Transverse colon (tissue), 4 donors: ENCODE results near the gene TMEM201. TPM values are rescaled to one million over a fixed set of nuclear protein-coding genes. Genes with fewer than 3 reads are reported as not detected.

ENCODE experiments used
- DNase-seq: peaks from one replicate; pipeline ENCODE4 v3.0.0-alpha.2; 2019
- H3K27ac ChIP-seq, 4 donors: fragments of 200-600 bp; sonication (generic); 2 replicates each; pipeline ENCODE4 v1.5.1; 2016 to 2018; ENCODE audit warnings: inconsistent platforms in 4 of 4
- H3K27me3 ChIP-seq: fragments of 200-600 bp; sonication (generic); 2 replicates; pipeline ENCODE4 v1.5.1; 2017; ENCODE audit warnings: inconsistent platforms
- H3K36me3 ChIP-seq, 4 donors: fragments of 200-600 bp; sonication (generic); 2 replicates each; pipeline ENCODE4 v1.5.1; 2017 to 2019; ENCODE audit warnings: inconsistent platforms in 4 of 4
- H3K4me1 ChIP-seq, 4 donors: fragments of 200-600 bp; sonication (generic); 2 replicates each; pipeline ENCODE4 v1.5.1; 2017 to 2020; ENCODE audit warnings: inconsistent platforms in 4 of 4
- H3K4me3 ChIP-seq, 4 donors: fragments of 200-600 bp; sonication (generic); 1 replicate in 1 of 4; 2 replicates in 3 of 4; pipeline versions ENCODE4 v1.5.1 to v1.6.1; 2017 to 2019; ENCODE audit warnings: inconsistent platforms in 4 of 4
- H3K9me3 ChIP-seq, 2 donors: fragments of 200-600 bp; sonication (generic); 2 replicates each; pipeline ENCODE4 v1.5.1; 2017 to 2019; ENCODE audit warnings: inconsistent platforms in 2 of 2
- CTCF ChIP-seq, 5 experiments: fragments of 200-600 bp in 3 of 5; fragments of 450-650 bp in 2 of 5; sonication (generic) in 3 of 5; IDR thresholded peaks; 1 replicate in 2 of 5; 2 replicates in 3 of 5; pipeline ENCODE4 v1.5.1; 2016 to 2017; ENCODE audit warnings: antibody characterized with exemption in 5 of 5, inconsistent platforms in 3 of 5, mild to moderate bottlenecking in 2 of 5, moderate library complexity in 1 of 5
- EP300 ChIP-seq: sonication (generic); formaldehyde crosslinking; IDR thresholded peaks from one replicate; pipeline ENCODE4 v1.6.1; 2017; ENCODE audit warnings: antibody characterized with exemption, low read depth
- POLR2A ChIP-seq: fragments of 450-650 bp; IDR thresholded peaks from one replicate; pipeline ENCODE4 v1.6.1; 2016; ENCODE audit warnings: antibody characterized with exemption, mild to moderate bottlenecking, moderate library complexity
- POLR2AphosphoS5 ChIP-seq, 3 donors: sonication (generic); formaldehyde crosslinking; IDR thresholded peaks; one replicate each; pipeline ENCODE4 v1.6.1; 2016; ENCODE audit warnings: antibody characterized with exemption in 3 of 3
- WGBS, 2 donors: methylation state at CpG; one replicate each; pipeline ENCODE4 v1.1.5; 2018; ENCODE audit warnings: low coverage in 1 of 2; 5-methylcytosine and 5-hydroxymethylcytosine counted together
- in situ Hi-C, 4 donors: fragments of 200-750 bp; cut with MboI; loops; one replicate each; pipeline versions ENCODE4 v1.15.0 to v1.15.1; 2017; ENCODE audit warnings: low sequenced_read_pairs in 3 of 4, low pct_ligation_motif_present in 1 of 4, low pct_unique_long_range_greater_than_20kb in 1 of 4
- intact Hi-C: fragments of 100-400 bp; cut with DNase I; formaldehyde crosslinking; loops from one replicate; pipeline ENCODE4 v1.15.1; 2023; ENCODE audit warnings: low total_unique reads
- total RNA-seq, 4 donors: library from RNA; depleted of rRNA; stranded (reverse); fragments of >200 nt; gene quantifications; one replicate each; pipeline ENCODE4 v1.1.0, GENCODE V29; 2016

Gene TMEM201
- total RNA-seq, 4 donors from 2014 or later = 2.6 to 19.7 (median 6.0) TPM

- H3K36me3 ChIP-seq = peaks cover 0 to 14% (median 0%) of the 10 kb centered on the region in 4 donors
Measured at GRCh38 chr1:9601942-9602793, 13.5 kb downstream of the TMEM201 start.

GRCh38 chr1:9602794-9603167 is 14.1 kb downstream of the TMEM201 start:
- Histone ChIP-seq H3K27me3 (no peaks in the 10 kb centered on the region), H3K4me3 (no peak overlapping the region), H3K9me3 (no peaks in the 10 kb centered on the region), H3K36me3 (peaks cover 0 to 14% (median 0%) of the 10 kb centered on the region in 4 donors), H3K4me1 (no peaks in the 10 kb centered on the region), H3K27ac (no peak overlapping the region)
- TF ChIP-seq CTCF (IDR thresholded peaks at IDR 0.05) (no peak), POLR2A (no peak), EP300 (no peak), POLR2AphosphoS5 (IDR thresholded peaks at IDR 0.05) (no peak)
- WGBS, 2 donors = 92% methylated on average over 8 of the region's 9 CpGs; no CpG with 5 or more reads in 1 of the 2 donors
- intact Hi-C loops = no loop called here
- in situ Hi-C loops = no loop called here
- no peak for DNase-seq

More at GRCh38 chr1:9601942-9602793, 13.5 kb downstream of the TMEM201 start:
- intact Hi-C loops (no loop called here), in situ Hi-C loops (no loop called here)
- Histone ChIP-seq H3K27ac (no peak overlapping the region), H3K4me1 (no peaks in the 10 kb centered on the region), H3K9me3 (no peaks in the 10 kb centered on the region), H3K27me3 (no peaks in the 10 kb centered on the region), H3K4me3 (no peak overlapping the region)
- TF ChIP-seq POLR2AphosphoS5 (IDR thresholded peaks at IDR 0.05) = no peak
- no peak for TF ChIP-seq EP300
- TF ChIP-seq CTCF (IDR thresholded peaks at IDR 0.05) = no peak
- DNase-seq = no peak
- 93% methylated on average over 23 of the region's 26 CpGs; no CpG with 5 or more reads in 1 of the 2 donors for WGBS, 2 donors

GRCh38 chr1:9603307-9603706 is 14.6 kb downstream of the TMEM201 start:
- Histone ChIP-seq H3K4me3 (no peak overlapping the region), H3K4me1 (no peaks in the 10 kb centered on the region), H3K27me3 (no peaks in the 10 kb centered on the region), H3K27ac (no peak overlapping the region), H3K9me3 (no peaks in the 10 kb centered on the region), H3K36me3 (peaks cover 0 to 14% (median 0%) of the 10 kb centered on the region in 4 donors)
- 95% methylated on average over 4 of the region's 14 CpGs; no CpG with 5 or more reads in 1 of the 2 donors for WGBS, 2 donors
- intact Hi-C loops = no loop called here
- TF ChIP-seq CTCF (IDR thresholded peaks at IDR 0.05) (no peak), EP300 (no peak), POLR2A (no peak), POLR2AphosphoS5 (IDR thresholded peaks at IDR 0.05) (no peak)
- no peak for DNase-seq
- in situ Hi-C loops = no loop called here

- no peak for DNase-seq
- H3K4me1 ChIP-seq = no peaks in the 10 kb centered on the region
- H3K27me3 ChIP-seq = no peaks in the 10 kb centered on the region
- in situ Hi-C loops (no loop called here), intact Hi-C loops (no loop called here)
- WGBS, 2 donors = 91 to 92% methylated on average over 9 to 40 of the region's 42 CpGs
- TF ChIP-seq POLR2AphosphoS5 (IDR thresholded peaks at IDR 0.05) (no peak), POLR2A (no peak), EP300 (no peak), CTCF (IDR thresholded peaks at IDR 0.05) (no peak)
- H3K36me3 ChIP-seq = peaks cover 0 to 14% (median 0%) of the 10 kb centered on the region in 4 donors
- no peak overlapping the region for H3K27ac ChIP-seq
- H3K9me3 ChIP-seq = no peaks in the 10 kb centered on the region
- H3K4me3 ChIP-seq = no peak overlapping the region
Measured at GRCh38 chr1:9603766-9604753, 15.3 kb downstream of the TMEM201 start.
